Neural progenitor cell (in vitro differentiated cells): ENCODE data around the gene NUP93. TPM values are rescaled to one million over a fixed set of nuclear protein-coding genes. Genes with fewer than 3 reads are reported as not detected.

Source experiments
- DNase-seq: peaks from one replicate; pipeline ENCODE4 v3.0.0-alpha.2; 2016; ENCODE audit warnings: low spot score
- H2AFZ ChIP-seq: fragments of 200-600 bp; sonication (generic); replicated peaks from 2 replicates; pipeline ENCODE4 v1.6.1; 2016; ENCODE audit warnings: antibody characterized with exemption
- H3F3A ChIP-seq: fragments of 200-600 bp; sonication (generic); 2 replicates; pipeline ENCODE4 v1.6.1; 2016; ENCODE audit warnings: antibody characterized with exemption, low read depth
- H3K27ac ChIP-seq: fragments of 200-600 bp; sonication (generic); 2 replicates; pipeline ENCODE4 v1.5.1; 2016; ENCODE audit warnings: mild to moderate bottlenecking
- H3K27me3 ChIP-seq: fragments of 200-600 bp; sonication (generic); 2 replicates; pipeline ENCODE4 v1.6.1; 2016; ENCODE audit warnings: mild to moderate bottlenecking, moderate library complexity
- H3K36me3 ChIP-seq: fragments of 200-600 bp; sonication (generic); 2 replicates; pipeline ENCODE4 v1.5.1; 2016
- H3K4me1 ChIP-seq: fragments of 200-600 bp; sonication (generic); 2 replicates; pipeline ENCODE4 v1.6.1; 2016; ENCODE audit warnings: mixed run types
- H3K4me2 ChIP-seq: fragments of 200-600 bp; sonication (generic); 2 replicates; pipeline ENCODE4 v1.6.1; 2016
- H3K4me3 ChIP-seq: fragments of 200-600 bp; sonication (generic); 2 replicates; pipeline ENCODE4 v1.5.1; 2016
- H3K79me2 ChIP-seq: fragments of 200-600 bp; sonication (generic); 2 replicates; pipeline ENCODE4 v1.6.1; 2016; ENCODE audit warnings: low read depth
- H3K9ac ChIP-seq: fragments of 200-600 bp; sonication (generic); 2 replicates; pipeline ENCODE4 v1.6.1; 2016
- H3K9me3 ChIP-seq: fragments of 200-600 bp; sonication (generic); 2 replicates; pipeline ENCODE4 v1.5.1; 2016; ENCODE audit warnings: low read depth
- H4K20me1 ChIP-seq: fragments of 200-600 bp; sonication (generic); 2 replicates; pipeline ENCODE4 v1.6.1; 2016; ENCODE audit warnings: low read depth
- H3K27ac Mint-ChIP-seq: 3 replicates; pipeline ENCODE4 v1.8.0; 2021; ENCODE audit warnings: mixed read lengths
- H3K27me3 Mint-ChIP-seq: 2 replicates; pipeline ENCODE4 v1.8.0; 2022; ENCODE audit warnings: low read depth, mild to moderate bottlenecking, inconsistent platforms, moderate library complexity, mixed read lengths; ENCODE audit not compliant: insufficient read depth
- H3K36me3 Mint-ChIP-seq: 3 replicates; pipeline ENCODE4 v1.8.0; 2021; ENCODE audit warnings: mixed read lengths
- H3K4me1 Mint-ChIP-seq: 3 replicates; pipeline ENCODE4 v1.8.0; 2021; ENCODE audit warnings: mixed read lengths
- H3K4me3 Mint-ChIP-seq: 3 replicates; pipeline ENCODE4 v1.8.0; 2021; ENCODE audit warnings: mild to moderate bottlenecking, moderate library complexity, mixed read lengths
- H3K9me3 Mint-ChIP-seq: 3 replicates; pipeline ENCODE4 v1.8.0; 2020; ENCODE audit warnings: mixed read lengths
- CTCF ChIP-seq: fragments of 200-600 bp; sonication (generic); IDR thresholded peaks from 2 replicates; pipeline ENCODE4 v1.5.1; 2017; ENCODE audit warnings: antibody characterized with exemption, mild to moderate bottlenecking
- EZH2 ChIP-seq: fragments of 200-600 bp; sonication (generic); IDR thresholded peaks from 2 replicates; pipeline ENCODE4 v1.6.1; 2017; ENCODE audit warnings: antibody characterized with exemption, mild to moderate bottlenecking, moderate library complexity
- EZH2phosphoT487 ChIP-seq: fragments of 200-600 bp; sonication (generic); IDR thresholded peaks from 2 replicates; pipeline ENCODE4 v1.6.1; 2017; ENCODE audit warnings: antibody characterized with exemption
- total RNA-seq: library from RNA; depleted of rRNA; stranded (reverse); fragments of >200 nt; gene quantifications from 2 replicates; pipeline ENCODE4 v1.2.3, GENCODE V29; 2015; ENCODE audit warnings: low replicate concordance

The NUP93 gene
- total RNA-seq, 1 donor from 2014 or later: 116 TPM

- Mint-ChIP-seq H3K9me3 (no peaks in the 10 kb centered on the region), H3K36me3 (peaks cover 2% of the 10 kb centered on the region), H3K27me3 (no peaks in the 10 kb centered on the region), H3K4me3 (no peak overlapping the region), H3K27ac (no peak overlapping the region), H3K4me1 (no peaks in the 10 kb centered on the region)
- no peaks in the 10 kb centered on the region for H3F3A ChIP-seq
- no peak overlapping the region for H3K4me2 ChIP-seq
- H2AFZ ChIP-seq: no peak overlapping the region
- no peaks in the 10 kb centered on the region for H3K9me3 ChIP-seq
- TF ChIP-seq CTCF (no peak), EZH2 (no peak), EZH2phosphoT487 (no peak)
- no peak overlapping the region for H3K9ac ChIP-seq
- peaks cover 20% of the 10 kb centered on the region for H4K20me1 ChIP-seq
- peaks cover 4% of the 10 kb centered on the region for H3K4me1 ChIP-seq
- H3K4me3 ChIP-seq: no peak overlapping the region
- no peak for DNase-seq
- peaks cover 25% of the 10 kb centered on the region for H3K79me2 ChIP-seq
- no peaks in the 10 kb centered on the region for H3K36me3 ChIP-seq
- no peak overlapping the region for H3K27ac ChIP-seq
- H3K27me3 ChIP-seq: no peaks in the 10 kb centered on the region
Measured at GRCh38 chr16:56767024-56767423, 37.1 kb downstream of the NUP93 start.

- Mint-ChIP-seq H3K9me3 (no peaks in the 10 kb centered on the region), H3K36me3 (no peaks in the 10 kb centered on the region), H3K4me3 (no peak overlapping the region), H3K4me1 (peaks cover 3% of the 10 kb centered on the region), H3K27me3 (no peaks in the 10 kb centered on the region), H3K27ac (no peak overlapping the region)
- no peaks in the 10 kb centered on the region for H3K27me3 ChIP-seq
- H3K4me1 ChIP-seq: peaks cover 15% of the 10 kb centered on the region
- no peak overlapping the region for H3K27ac ChIP-seq
- no peak overlapping the region for H3K4me3 ChIP-seq
- H3F3A ChIP-seq: no peaks in the 10 kb centered on the region
- TF ChIP-seq CTCF: no peak
- no peak for TF ChIP-seq EZH2
- no peak for TF ChIP-seq EZH2phosphoT487
- H3K9ac ChIP-seq: no peak overlapping the region
- peaks cover 51% of the 10 kb centered on the region for H3K79me2 ChIP-seq
- H4K20me1 ChIP-seq: peaks cover 34% of the 10 kb centered on the region
- DNase-seq: no peak
- H3K9me3 ChIP-seq: no peaks in the 10 kb centered on the region
- H2AFZ ChIP-seq: no peak overlapping the region
- no peaks in the 10 kb centered on the region for H3K36me3 ChIP-seq
- no peak overlapping the region for H3K4me2 ChIP-seq
Measured at GRCh38 chr16:56769677-56770076, 39.7 kb downstream of the NUP93 start.

GRCh38 chr16:56771558-56772279, 41.8 kb downstream of the NUP93 start:
- no peaks in the 10 kb centered on the region for H3K27me3 Mint-ChIP-seq
- peaks cover 5% of the 10 kb centered on the region for H3K4me1 Mint-ChIP-seq
- H2AFZ ChIP-seq: no peak overlapping the region

GRCh38 chr16:56773532-56773931, 43.6 kb downstream of the NUP93 start:
- H3K9me3 ChIP-seq: no peaks in the 10 kb centered on the region
- no peak overlapping the region for H3K4me2 ChIP-seq
- Mint-ChIP-seq H3K4me1 (peaks cover 10% of the 10 kb centered on the region), H3K27me3 (no peaks in the 10 kb centered on the region), H3K9me3 (no peaks in the 10 kb centered on the region), H3K36me3 (no peaks in the 10 kb centered on the region), H3K27ac (no peak overlapping the region), H3K4me3 (no peak overlapping the region)
- H3K4me1 ChIP-seq: peaks cover 47% of the 10 kb centered on the region
- H3K79me2 ChIP-seq: peaks cover 70% of the 10 kb centered on the region
- TF ChIP-seq EZH2phosphoT487 (no peak), EZH2 (no peak), CTCF (no peak)
- no peaks in the 10 kb centered on the region for H3K27me3 ChIP-seq
- no peaks in the 10 kb centered on the region for H3K36me3 ChIP-seq
- DNase-seq: no peak
- peaks cover 34% of the 10 kb centered on the region for H4K20me1 ChIP-seq
- no peak overlapping the region for H3K9ac ChIP-seq
- H3K4me3 ChIP-seq: no peak overlapping the region
- H2AFZ ChIP-seq: no peak overlapping the region
- no peaks in the 10 kb centered on the region for H3F3A ChIP-seq
- H3K27ac ChIP-seq: no peak overlapping the region

More at GRCh38 chr16:56771558-56772279, 41.8 kb downstream of the NUP93 start:
- peaks cover 66% of the 10 kb centered on the region for H3K79me2 ChIP-seq
- no peak for TF ChIP-seq EZH2phosphoT487
- DNase-seq: no peak
- Mint-ChIP-seq H3K27ac (no peak overlapping the region), H3K36me3 (no peaks in the 10 kb centered on the region), H3K9me3 (no peaks in the 10 kb centered on the region), H3K4me3 (no peak overlapping the region)
- H3K9me3 ChIP-seq: no peaks in the 10 kb centered on the region
- H3K27ac ChIP-seq: no peak overlapping the region
- no peak overlapping the region for H3K4me3 ChIP-seq
- H3K4me1 ChIP-seq: peaks cover 30% of the 10 kb centered on the region
- no peak overlapping the region for H3K9ac ChIP-seq
- H4K20me1 ChIP-seq: peaks cover 34% of the 10 kb centered on the region
- H3K27me3 ChIP-seq: no peaks in the 10 kb centered on the region
- H3F3A ChIP-seq: no peaks in the 10 kb centered on the region
- H3K4me2 ChIP-seq: no peak overlapping the region
- H3K36me3 ChIP-seq: no peaks in the 10 kb centered on the region
